ENCODE results near the gene DNAJC5.
"Not testable (repeated sequence)": the region's sequence is repeated elsewhere in the genome, so short reads cannot be mapped to it uniquely, and the experiment has no call there.

DNAJC5 gene

GRCh38 chr20:63877755-63878470 lies 17.0 kb upstream of the DNAJC5 start:
- H3K27me3 ChIP-seq (ENCODE audit: insufficient read depth, insufficient read length), result no peaks in the 10 kb centered on the region
- no peaks in the 10 kb centered on the region for H3K9me3 ChIP-seq (ENCODE audit: insufficient read depth, low read length)
- TF ChIP-seq SUZ12 (IDR thresholded peaks at IDR 0.05; ENCODE audit: extremely low read depth, insufficient read depth, insufficient read length), result no peak
- no peak for TF ChIP-seq YY1 (IDR thresholded peaks at IDR 0.05; ENCODE audit: insufficient read depth, insufficient read length)
- no peak for TF ChIP-seq ZNF274 (IDR thresholded peaks at IDR 0.05; ENCODE audit: low read depth, low read length)
- no peak for DNase-seq (ENCODE audit: low read depth, low spot score)
- no peak overlapping the region for H3K4me3 ChIP-seq (ENCODE audit: insufficient read length, low read depth)
- peaks cover 4% of the 10 kb centered on the region for H3K4me1 ChIP-seq (ENCODE audit: insufficient read depth, insufficient read length)
- H3K36me3 ChIP-seq (ENCODE audit: insufficient read depth, insufficient read length, low read length), result peaks cover 86% of the 10 kb centered on the region
- H3K9ac ChIP-seq (ENCODE audit: insufficient read length, low read depth), result no peak overlapping the region

DNA sequence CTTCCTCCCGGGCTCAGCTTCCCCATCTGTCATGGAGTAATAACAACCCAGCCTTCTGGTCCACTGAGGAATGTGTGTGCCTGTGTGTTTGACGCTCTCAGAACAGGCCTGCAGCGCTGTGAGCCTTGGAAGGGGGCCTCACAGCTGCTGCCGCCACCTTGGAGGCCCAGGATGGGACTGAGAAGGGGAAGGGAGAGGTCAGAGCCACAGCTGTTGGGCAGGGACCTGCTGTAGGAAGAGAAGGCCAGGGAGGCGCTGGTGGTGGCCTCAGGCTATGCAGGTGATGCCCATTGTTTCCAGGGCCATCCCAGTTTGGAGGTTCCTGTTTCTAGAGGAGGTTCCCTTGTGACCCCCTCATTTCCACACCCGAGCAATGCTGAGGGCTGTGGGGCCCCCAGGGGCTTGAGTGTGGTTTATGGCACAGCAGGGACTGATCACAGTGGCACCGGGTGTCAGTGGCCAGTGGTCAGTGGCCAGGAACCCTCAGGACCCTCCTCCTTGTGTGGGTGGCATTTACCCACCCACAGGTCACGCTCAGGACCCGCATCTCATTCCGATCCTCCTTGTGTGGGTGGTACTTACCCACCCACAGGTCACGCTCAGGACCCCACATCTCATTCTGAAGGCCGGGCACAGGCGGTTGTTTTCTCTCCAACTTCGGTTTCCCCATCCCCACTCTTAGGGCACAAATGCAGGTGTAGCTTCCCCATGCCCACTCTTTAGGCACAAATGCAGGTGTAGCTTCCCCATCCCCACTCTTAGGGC lies 15.8 kb upstream of the DNAJC5 start:
- H3K36me3 ChIP-seq (ENCODE audit: insufficient read depth, insufficient read length, low read length), result peaks cover 87% of the 10 kb centered on the region
- DNase-seq (ENCODE audit: low read depth, low spot score), result no peak
- no peaks in the 10 kb centered on the region for H3K27me3 ChIP-seq (ENCODE audit: insufficient read depth, insufficient read length)
- H3K4me3 ChIP-seq (ENCODE audit: insufficient read length, low read depth), result no peak overlapping the region
- TF ChIP-seq YY1 (IDR thresholded peaks at IDR 0.05; ENCODE audit: insufficient read depth, insufficient read length), result no peak
- no peaks in the 10 kb centered on the region for H3K9me3 ChIP-seq (ENCODE audit: insufficient read depth, low read length)
- no peak overlapping the region for H3K9ac ChIP-seq (ENCODE audit: insufficient read length, low read depth)
- H3K4me1 ChIP-seq (ENCODE audit: insufficient read depth, insufficient read length), result peaks cover 4% of the 10 kb centered on the region

GRCh38 chr20:63880901-63881300 lies 14.0 kb upstream of the DNAJC5 start:
- H3K9me3 ChIP-seq (ENCODE audit: insufficient read depth, low read length); H3K27me3 ChIP-seq (ENCODE audit: insufficient read depth, insufficient read length); DNase-seq (ENCODE audit: low read depth, low spot score); H3K9ac ChIP-seq (ENCODE audit: insufficient read length, low read depth); H3K4me1 ChIP-seq (ENCODE audit: insufficient read depth, insufficient read length); H3K4me3 ChIP-seq (ENCODE audit: insufficient read length, low read depth): not testable (repeated sequence)
- H3K36me3 ChIP-seq (ENCODE audit: insufficient read depth, insufficient read length, low read length), result peaks cover 89% of the 10 kb centered on the region

DNA sequence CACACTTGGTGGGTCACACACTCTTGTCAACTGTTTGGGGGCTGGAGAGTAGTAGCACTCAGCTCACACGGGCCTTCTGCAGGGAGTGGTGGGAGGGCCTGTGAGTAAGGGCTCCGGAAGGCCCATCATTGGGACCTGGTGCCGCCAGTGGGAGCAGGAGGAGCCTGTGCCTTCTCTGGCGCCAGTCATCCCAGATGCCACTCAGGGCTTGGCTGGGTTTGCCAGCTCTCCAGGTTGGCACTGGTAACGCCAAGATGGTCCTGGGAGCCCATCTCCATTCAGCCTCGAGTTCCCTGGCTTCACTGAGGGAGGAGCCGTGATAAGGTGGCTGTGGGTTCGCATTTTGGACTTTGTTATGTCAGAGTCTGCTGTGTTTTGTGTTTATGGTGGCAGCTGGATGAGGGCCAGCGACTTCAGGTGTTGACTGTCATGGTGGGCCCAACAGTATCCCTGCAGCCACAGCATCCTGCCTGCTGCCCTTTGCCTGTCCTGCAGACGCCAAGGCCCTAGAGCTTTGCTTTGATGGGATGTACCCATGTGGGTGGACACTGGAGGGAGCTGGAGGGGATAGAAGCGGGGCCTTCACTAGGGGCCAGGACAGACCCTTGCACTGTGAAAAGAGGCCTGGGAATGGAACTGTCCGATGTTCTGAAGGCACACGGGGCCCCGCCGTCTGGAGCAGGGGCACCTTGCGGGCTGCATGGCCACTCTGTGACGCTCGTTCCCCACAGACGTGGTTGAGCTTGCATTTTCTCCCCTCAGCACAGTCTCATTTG lies 13.3 kb upstream of the DNAJC5 start:
- peaks cover 9% of the 10 kb centered on the region for H3K4me1 ChIP-seq (ENCODE audit: insufficient read depth, insufficient read length)
- H3K4me3 ChIP-seq (ENCODE audit: insufficient read length, low read depth), result no peak overlapping the region
- peaks cover 85% of the 10 kb centered on the region for H3K36me3 ChIP-seq (ENCODE audit: insufficient read depth, insufficient read length, low read length)
- DNase-seq (ENCODE audit: low read depth, low spot score), result no peak
- H3K9ac ChIP-seq (ENCODE audit: insufficient read length, low read depth), result no peak overlapping the region
- H3K9me3 ChIP-seq (ENCODE audit: insufficient read depth, low read length), result no peaks in the 10 kb centered on the region
- H3K27me3 ChIP-seq (ENCODE audit: insufficient read depth, insufficient read length), result no peaks in the 10 kb centered on the region
- TF ChIP-seq ZNF274 (IDR thresholded peaks at IDR 0.05; ENCODE audit: low read depth, low read length) (no peak), YY1 (IDR thresholded peaks at IDR 0.05; ENCODE audit: insufficient read depth, insufficient read length) (no peak), SUZ12 (IDR thresholded peaks at IDR 0.05; ENCODE audit: extremely low read depth, insufficient read depth, insufficient read length) (no peak)

GRCh38 chr20:63882257-63883200 lies 12.4 kb upstream of the DNAJC5 start:
- Histone ChIP-seq H3K4me3 (ENCODE audit: insufficient read length, low read depth) (no peak overlapping the region), H3K36me3 (ENCODE audit: insufficient read depth, insufficient read length, low read length) (peaks cover 87% of the 10 kb centered on the region), H3K4me1 (ENCODE audit: insufficient read depth, insufficient read length) (peaks cover 9% of the 10 kb centered on the region), H3K9ac (ENCODE audit: insufficient read length, low read depth) (no peak overlapping the region), H3K9me3 (ENCODE audit: insufficient read depth, low read length) (no peaks in the 10 kb centered on the region), H3K27me3 (ENCODE audit: insufficient read depth, insufficient read length) (no peaks in the 10 kb centered on the region)
- no peak for TF ChIP-seq YY1 (IDR thresholded peaks at IDR 0.05; ENCODE audit: insufficient read depth, insufficient read length)
- TF ChIP-seq ZNF274 (IDR thresholded peaks at IDR 0.05; ENCODE audit: low read depth, low read length), result no peak
- TF ChIP-seq SUZ12 (IDR thresholded peaks at IDR 0.05; ENCODE audit: extremely low read depth, insufficient read depth, insufficient read length), result no peak
- no peak for DNase-seq (ENCODE audit: low read depth, low spot score)

- DNase-seq (ENCODE audit: low read depth, low spot score), result no peak
- no peaks in the 10 kb centered on the region for H3K9me3 ChIP-seq (ENCODE audit: insufficient read depth, low read length)
- H3K4me1 ChIP-seq (ENCODE audit: insufficient read depth, insufficient read length), result peaks cover 7% of the 10 kb centered on the region
- no peak overlapping the region for H3K4me3 ChIP-seq (ENCODE audit: insufficient read length, low read depth)
- no peaks in the 10 kb centered on the region for H3K27me3 ChIP-seq (ENCODE audit: insufficient read depth, insufficient read length)
- no peak overlapping the region for H3K9ac ChIP-seq (ENCODE audit: insufficient read length, low read depth)
- TF ChIP-seq SUZ12 (IDR thresholded peaks at IDR 0.05; ENCODE audit: extremely low read depth, insufficient read depth, insufficient read length) (no peak), ZNF274 (IDR thresholded peaks at IDR 0.05; ENCODE audit: low read depth, low read length) (no peak), YY1 (IDR thresholded peaks at IDR 0.05; ENCODE audit: insufficient read depth, insufficient read length) (no peak)
- peaks cover 87% of the 10 kb centered on the region for H3K36me3 ChIP-seq (ENCODE audit: insufficient read depth, insufficient read length, low read length)
Observed at GRCh38 chr20:63883201-63883593, 11.7 kb upstream of the DNAJC5 start.
